NCI-H510A treated with DMSO at 0.1 percent for 48 hours (cell line): ENCODE data around the gene ZCCHC12.
A peak's percentile ranks its signal among the peaks of the same experiment; 100 is the strongest.
"Not testable (repeated sequence)": the region's sequence is repeated elsewhere in the genome, so short reads cannot be mapped to it uniquely, and the experiment has no call there.

Experiments
- DNase-seq: peaks from one replicate; lab custom pipeline; 2025; lab: John Stamatoyannopoulos, UW

The ZCCHC12 gene

GRCh38 chrX:118823263-118824172 is at the start of gene ZCCHC12:
TSS of gene ZCCHC12 (plus strand) at chrX:118823824. CDS start at chrX:118825245, 1,421 bp downstream.
- DNase-seq, result peak; percentile 39

GRCh38 chrX:118779581-118779980 is 44.0 kb upstream of the ZCCHC12 start:
- no peak for DNase-seq

DNA sequence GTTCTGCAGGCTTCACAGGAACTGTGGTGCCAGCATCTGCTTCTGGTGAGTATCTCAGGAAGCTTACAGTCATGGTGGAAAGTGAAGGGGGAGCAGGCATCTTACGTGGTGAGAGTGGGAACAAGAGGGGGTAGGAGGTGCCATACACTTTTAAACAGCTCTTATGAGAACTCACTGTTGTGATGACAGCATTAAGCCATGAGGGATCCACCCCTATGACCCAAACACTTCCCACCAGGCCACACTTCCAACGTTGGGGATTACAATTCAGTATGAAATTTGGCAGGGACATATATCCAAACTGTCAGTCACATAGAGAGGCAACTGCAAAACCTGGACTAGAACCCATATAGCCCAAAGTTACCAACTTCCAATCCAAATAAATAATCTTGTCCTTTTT is 43.1 kb upstream of the ZCCHC12 start:
- no peak for DNase-seq

- DNase-seq, result no peak
Measured at GRCh38 chrX:118780911-118781310, 42.7 kb upstream of the ZCCHC12 start.

- DNase-seq, result no peak
Measured at GRCh38 chrX:118795528-118796280, 27.9 kb upstream of the ZCCHC12 start.

- no peak for DNase-seq
Measured at GRCh38 chrX:118802857-118803256, 20.8 kb upstream of the ZCCHC12 start.

DNA sequence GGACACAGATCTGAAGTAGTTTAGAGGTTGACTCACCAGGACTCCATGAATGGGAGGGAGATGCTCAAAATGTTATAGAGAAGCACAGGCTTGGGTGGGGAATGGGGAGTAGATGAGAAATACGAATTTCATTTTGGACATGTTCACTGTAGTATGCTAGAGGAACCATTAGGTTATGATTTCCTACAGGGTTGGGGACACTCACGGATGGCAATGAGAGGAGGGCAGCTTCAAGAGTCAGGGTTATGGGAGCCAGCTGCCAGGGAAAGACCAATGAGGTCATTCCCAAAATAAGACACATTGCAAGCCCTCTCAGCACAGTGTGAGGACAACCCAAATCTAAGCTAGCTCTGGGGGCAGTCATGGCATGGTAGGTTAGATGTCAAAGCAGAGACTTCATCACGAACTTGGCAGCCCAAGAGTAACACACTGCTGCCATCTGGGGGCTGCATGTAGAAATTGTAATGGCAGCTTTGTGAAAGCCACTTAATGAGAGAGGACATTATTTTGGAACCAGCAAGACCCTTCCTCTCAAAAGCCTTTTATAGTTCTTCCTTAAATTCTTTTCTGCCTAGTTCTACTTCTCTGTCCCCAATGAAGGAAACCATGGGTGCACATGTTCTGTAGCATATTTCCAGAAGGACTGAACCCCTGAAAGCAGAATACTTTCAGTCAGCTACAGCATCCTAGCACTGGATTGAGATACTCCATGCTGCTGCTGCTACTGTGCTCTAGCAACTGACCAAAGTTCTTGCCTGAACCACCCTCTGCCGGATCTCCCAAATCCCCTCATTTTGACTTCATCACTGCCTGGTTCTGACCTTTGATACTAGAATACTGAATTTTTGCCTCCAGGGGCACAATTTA is 16.2 kb upstream of the ZCCHC12 start:
- peak; percentile 45 for DNase-seq

GRCh38 chrX:118817257-118817656 is 6.4 kb upstream of the ZCCHC12 start:
- not testable (repeated sequence) for DNase-seq

GRCh38 chrX:118824173-118824730 is 628 bp downstream of the ZCCHC12 start:
- DNase-seq, result peak; percentile 5

DNA sequence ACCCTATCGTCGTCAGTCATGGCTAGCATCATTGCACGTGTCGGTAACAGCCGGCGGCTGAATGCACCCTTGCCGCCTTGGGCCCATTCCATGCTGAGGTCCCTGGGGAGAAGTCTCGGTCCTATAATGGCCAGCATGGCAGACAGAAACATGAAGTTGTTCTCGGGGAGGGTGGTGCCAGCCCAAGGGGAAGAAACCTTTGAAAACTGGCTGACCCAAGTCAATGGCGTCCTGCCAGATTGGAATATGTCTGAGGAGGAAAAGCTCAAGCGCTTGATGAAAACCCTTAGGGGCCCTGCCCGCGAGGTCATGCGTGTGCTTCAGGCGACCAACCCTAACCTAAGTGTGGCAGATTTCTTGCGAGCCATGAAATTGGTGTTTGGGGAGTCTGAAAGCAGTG is 1.6 kb downstream of the ZCCHC12 start:
- no peak for DNase-seq

DNA sequence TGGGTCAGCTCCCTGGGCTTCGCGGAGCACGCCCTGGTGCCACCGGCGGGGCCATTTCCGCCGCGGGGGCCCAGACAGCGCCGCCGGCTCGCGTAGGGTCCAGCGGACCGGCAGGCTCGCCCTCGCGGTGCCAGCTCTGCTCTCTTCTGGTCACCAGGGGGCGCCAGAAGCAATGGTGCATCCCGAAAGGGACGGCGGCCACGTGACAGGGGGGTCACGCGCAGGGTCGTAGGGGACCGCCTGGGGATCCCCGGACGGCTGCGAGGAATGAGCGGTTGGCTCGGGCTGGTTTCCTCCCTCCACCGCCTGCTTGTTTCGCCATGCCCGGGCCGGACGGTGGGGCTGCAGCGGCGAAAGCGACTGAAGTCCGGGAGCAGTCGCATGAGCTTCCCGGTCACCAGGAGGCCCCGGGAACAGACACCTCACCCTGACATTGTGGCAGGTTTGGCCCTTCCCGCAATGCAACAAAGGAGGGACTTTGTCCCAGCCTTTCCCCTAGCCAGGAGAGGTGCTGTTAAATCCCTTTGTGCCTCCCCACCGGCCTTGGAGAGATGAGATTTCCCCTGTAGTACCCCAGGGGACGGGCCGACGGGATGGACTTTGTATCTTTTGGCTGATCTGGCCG is 15.8 kb downstream of the ZCCHC12 start:
- DNase-seq, result peak; percentile 36

DNA sequence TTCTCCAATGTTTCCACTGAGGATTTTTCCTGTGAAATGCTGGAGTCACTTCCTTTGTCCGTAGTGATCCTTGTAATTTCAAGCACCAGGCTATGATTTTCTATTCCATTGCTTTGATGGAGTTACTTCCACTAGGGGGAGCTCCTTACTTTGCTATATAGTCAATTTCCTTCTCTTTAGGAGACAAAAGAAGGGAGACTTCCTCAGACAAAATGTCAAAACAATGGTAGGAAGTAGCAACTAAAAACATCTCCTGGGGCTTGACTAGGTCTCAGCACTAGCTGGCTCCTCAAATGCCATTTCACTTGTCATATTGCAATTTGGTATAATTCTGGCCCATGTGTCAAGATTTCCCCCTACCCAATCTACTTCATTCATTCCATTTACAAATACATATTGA is 24.1 kb downstream of the ZCCHC12 start:
- peak; percentile 68 for DNase-seq

GRCh38 chrX:118853596-118853995 is 30.0 kb downstream of the ZCCHC12 start:
- no peak for DNase-seq

- DNase-seq, result no peak
Measured at GRCh38 chrX:118855681-118856310, 32.2 kb downstream of the ZCCHC12 start.

GRCh38 chrX:118857006-118857405 is 33.4 kb downstream of the ZCCHC12 start:
- no peak for DNase-seq

DNA sequence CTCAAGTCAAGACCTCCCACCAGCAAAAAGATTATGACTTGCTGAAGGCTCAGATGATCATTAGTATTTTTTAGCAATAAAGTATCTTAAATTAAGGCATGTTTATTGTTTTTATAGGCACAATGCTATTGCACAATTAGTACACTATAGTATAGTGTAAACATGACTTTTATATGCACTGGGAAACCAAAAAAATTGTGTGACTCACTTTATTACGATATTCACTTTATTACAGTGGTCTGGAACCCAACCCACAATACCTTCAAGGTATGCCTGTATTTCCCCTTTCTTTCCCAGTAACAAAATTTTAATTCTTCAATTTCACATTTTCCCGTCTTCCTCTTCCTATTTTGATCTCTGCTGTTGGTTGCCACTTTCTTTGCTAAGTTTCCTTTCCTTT is 37.7 kb downstream of the ZCCHC12 start:
- DNase-seq, result no peak

- no peak for DNase-seq
Measured at GRCh38 chrX:118862091-118862490, 38.5 kb downstream of the ZCCHC12 start.

- DNase-seq, result no peak
Measured at GRCh38 chrX:118862979-118863378, 39.4 kb downstream of the ZCCHC12 start.

- no peak for DNase-seq
Measured at GRCh38 chrX:118864063-118864635, 40.5 kb downstream of the ZCCHC12 start.

- DNase-seq, result no peak
Measured at GRCh38 chrX:118865231-118865630, 41.6 kb downstream of the ZCCHC12 start.
